ENCODE results near the gene GNAZ.

- TF ChIP-seq CTCF (IDR thresholded peaks at IDR 0.05) (no peak), POLR2A (IDR thresholded peaks at IDR 0.05) (no peak)
Measured at GRCh38 chr22:23074451-23074850, 4.1 kb downstream of the GNAZ start.
